Activated naive CD4-positive, alpha-beta T cell treated with anti-CD3 and anti-CD28 coated beads, Interleukin-2, amount 10 ng/mL, durations not matched to agents 7 days and 5 days (primary cell): Measurements from ENCODE around the gene TMCC1.
A peak's percentile ranks its signal among the peaks of the same experiment; 100 is the strongest.
"Not testable (repeated sequence)": the region's sequence is repeated elsewhere in the genome, so short reads cannot be mapped to it uniquely, and the experiment has no call there.

Experiments used
- CTCF ChIA-PET: fragments of 350-600 bp; sonication (Branson Sonifier 250); formaldehyde crosslinking; loops from one replicate; lab custom pipeline; 2021; ENCODE audit warnings: antibody characterized with exemption; lab: Charles Lee
- DNase-seq: peaks from one replicate; pipeline ENCODE4 v3.0.0-alpha.2; 2020
- H3K27ac Mint-ChIP-seq: one replicate; pipeline ENCODE4 v1.8.0; 2021; ENCODE audit warnings: mild to moderate bottlenecking, moderate library complexity, mixed read lengths
- H3K27me3 Mint-ChIP-seq: one replicate; pipeline ENCODE4 v1.8.0; 2021; ENCODE audit warnings: mild to moderate bottlenecking, mixed read lengths
- H3K36me3 Mint-ChIP-seq: one replicate; pipeline ENCODE4 v1.8.0; 2021; ENCODE audit warnings: mixed read lengths
- H3K4me1 Mint-ChIP-seq: one replicate; pipeline ENCODE4 v1.8.0; 2021; ENCODE audit warnings: mixed read lengths
- H3K4me3 Mint-ChIP-seq: one replicate; pipeline ENCODE4 v1.8.0; 2021; ENCODE audit warnings: mild to moderate bottlenecking, moderate library complexity, mixed read lengths
- H3K9me3 Mint-ChIP-seq: one replicate; pipeline ENCODE4 v1.8.0; 2021; ENCODE audit warnings: mixed read lengths

TMCC1 gene

GRCh38 chr3:129837065-129837642 lies 56.4 kb downstream of the TMCC1 start:
- no peak overlapping the region for H3K27ac Mint-ChIP-seq
- no peaks in the 10 kb centered on the region for H3K4me1 Mint-ChIP-seq
- peaks cover 5% of the 10 kb centered on the region for H3K9me3 Mint-ChIP-seq
- no peaks in the 10 kb centered on the region for H3K27me3 Mint-ChIP-seq
- DNase-seq = no peak
- H3K4me3 Mint-ChIP-seq = no peak overlapping the region
- peaks cover 6% of the 10 kb centered on the region for H3K36me3 Mint-ChIP-seq
- CTCF ChIA-PET = interaction anchor here (0.6 kb wide), 1 partner anchor 10 kb away, joined by 3 read pairs; no protein-coding TSS in a partner anchor

GRCh38 chr3:129836381-129837064 lies 57.0 kb downstream of the TMCC1 start:
- no peaks in the 10 kb centered on the region for H3K27me3 Mint-ChIP-seq
- peaks cover 6% of the 10 kb centered on the region for H3K36me3 Mint-ChIP-seq
- H3K27ac Mint-ChIP-seq = no peak overlapping the region
- no peak overlapping the region for H3K4me3 Mint-ChIP-seq
- DNase-seq = no peak
- CTCF ChIA-PET = no interaction called here
- peaks cover 5% of the 10 kb centered on the region for H3K9me3 Mint-ChIP-seq
- no peaks in the 10 kb centered on the region for H3K4me1 Mint-ChIP-seq

GRCh38 chr3:129835198-129835597 lies 58.3 kb downstream of the TMCC1 start:
- Mint-ChIP-seq H3K4me3 (no peak overlapping the region), H3K9me3 (no peaks in the 10 kb centered on the region), H3K27ac (no peak overlapping the region), H3K36me3 (no peaks in the 10 kb centered on the region), H3K4me1 (no peaks in the 10 kb centered on the region), H3K27me3 (no peaks in the 10 kb centered on the region)
- CTCF ChIA-PET = no interaction called here
- no peak for DNase-seq

GRCh38 chr3:129834580-129834979 lies 58.9 kb downstream of the TMCC1 start:
- H3K4me1 Mint-ChIP-seq = no peaks in the 10 kb centered on the region
- H3K9me3 Mint-ChIP-seq = no peaks in the 10 kb centered on the region
- CTCF ChIA-PET = no interaction called here
- no peak overlapping the region for H3K27ac Mint-ChIP-seq
- no peak overlapping the region for H3K4me3 Mint-ChIP-seq
- H3K36me3 Mint-ChIP-seq = no peaks in the 10 kb centered on the region
- DNase-seq = no peak
- no peaks in the 10 kb centered on the region for H3K27me3 Mint-ChIP-seq

- not testable (repeated sequence) for DNase-seq, H3K27me3 Mint-ChIP-seq, H3K36me3 Mint-ChIP-seq, H3K27ac Mint-ChIP-seq, H3K4me3 Mint-ChIP-seq, H3K9me3 Mint-ChIP-seq
- peaks cover 12% of the 10 kb centered on the region for H3K4me1 Mint-ChIP-seq
- CTCF ChIA-PET = interaction anchor here (0.7 to 1.9 kb wide), 4 partner anchors 183 to 449 kb away, joined by 3 to 6 read pairs (median 4); no protein-coding TSS in a partner anchor
These were observed 61.6 kb downstream of the TMCC1 start for GRCh38 chr3:129831942-129832341.

GRCh38 chr3:129831503-129831902 lies 62.0 kb downstream of the TMCC1 start:
- H3K27ac Mint-ChIP-seq = no peak overlapping the region
- H3K36me3 Mint-ChIP-seq = peaks cover 1% of the 10 kb centered on the region
- no peaks in the 10 kb centered on the region for H3K27me3 Mint-ChIP-seq
- peaks cover 16% of the 10 kb centered on the region for H3K4me1 Mint-ChIP-seq
- no peak overlapping the region for H3K4me3 Mint-ChIP-seq
- DNase-seq = no peak
- CTCF ChIA-PET = interaction anchor here (0.7 to 7.6 kb wide), 5 partner anchors 183 to 448 kb away, joined by 3 to 39 read pairs (median 5); no protein-coding TSS in a partner anchor
- no peaks in the 10 kb centered on the region for H3K9me3 Mint-ChIP-seq

GRCh38 chr3:129829640-129830039 lies 63.9 kb downstream of the TMCC1 start:
- H3K27ac Mint-ChIP-seq = no peak overlapping the region
- H3K9me3 Mint-ChIP-seq = no peaks in the 10 kb centered on the region

GRCh38 chr3:129827765-129828164 lies 65.7 kb downstream of the TMCC1 start:
- CTCF ChIA-PET = interaction anchor here (1.0 to 7.6 kb wide), 6 partner anchors 10 to 336 kb away, joined by 3 to 39 read pairs (median 4); no protein-coding TSS in a partner anchor
- peaks cover 16% of the 10 kb centered on the region for H3K4me1 Mint-ChIP-seq
- DNase-seq = peak; percentile 57
- H3K9me3 Mint-ChIP-seq = no peaks in the 10 kb centered on the region
- peak overlapping the region; percentile 78 for H3K27ac Mint-ChIP-seq
- no peak overlapping the region for H3K4me3 Mint-ChIP-seq
- H3K27me3 Mint-ChIP-seq = no peaks in the 10 kb centered on the region
- H3K36me3 Mint-ChIP-seq = peaks cover 1% of the 10 kb centered on the region

More at GRCh38 chr3:129829640-129830039, 63.9 kb downstream of the TMCC1 start:
- H3K4me1 Mint-ChIP-seq = peaks cover 16% of the 10 kb centered on the region
- no peak overlapping the region for H3K4me3 Mint-ChIP-seq
- CTCF ChIA-PET = interaction anchor here (0.6 to 7.6 kb wide), 7 partner anchors 38 to 338 kb away, joined by 3 to 39 read pairs (median 5); no protein-coding TSS in a partner anchor
- DNase-seq = peak; percentile 45
- peaks cover 1% of the 10 kb centered on the region for H3K36me3 Mint-ChIP-seq
- no peaks in the 10 kb centered on the region for H3K27me3 Mint-ChIP-seq

- no peak overlapping the region for H3K4me3 Mint-ChIP-seq
- H3K27ac Mint-ChIP-seq = no peak overlapping the region
- H3K36me3 Mint-ChIP-seq = peaks cover 3% of the 10 kb centered on the region
- peaks cover 16% of the 10 kb centered on the region for H3K4me1 Mint-ChIP-seq
- H3K9me3 Mint-ChIP-seq = no peaks in the 10 kb centered on the region
- DNase-seq = peak; percentile 52
- CTCF ChIA-PET = interaction anchor here (0.6 to 7.6 kb wide), 12 partner anchors 15 to 442 kb away, joined by 3 to 39 read pairs (median 4); no protein-coding TSS in a partner anchor
- no peaks in the 10 kb centered on the region for H3K27me3 Mint-ChIP-seq
These were observed 68.5 kb downstream of the TMCC1 start for GRCh38 chr3:129824926-129825541.

GRCh38 chr3:129822679-129823078 lies 70.8 kb downstream of the TMCC1 start:
- no peak for DNase-seq
- no peaks in the 10 kb centered on the region for H3K9me3 Mint-ChIP-seq
- H3K27me3 Mint-ChIP-seq = no peaks in the 10 kb centered on the region
- no peak overlapping the region for H3K27ac Mint-ChIP-seq
- CTCF ChIA-PET = interaction anchor here (0.9 to 1.0 kb wide), 2 partner anchors 168 to 173 kb away, joined by 3 to 4 read pairs; no protein-coding TSS in a partner anchor
- H3K4me3 Mint-ChIP-seq = no peak overlapping the region
- peaks cover 6% of the 10 kb centered on the region for H3K36me3 Mint-ChIP-seq
- peaks cover 10% of the 10 kb centered on the region for H3K4me1 Mint-ChIP-seq

GRCh38 chr3:129822241-129822640 lies 71.3 kb downstream of the TMCC1 start:
- Mint-ChIP-seq H3K4me1 (peaks cover 5% of the 10 kb centered on the region), H3K4me3 (no peak overlapping the region), H3K36me3 (peaks cover 5% of the 10 kb centered on the region), H3K9me3 (no peaks in the 10 kb centered on the region), H3K27me3 (no peaks in the 10 kb centered on the region), H3K27ac (no peak overlapping the region)
- CTCF ChIA-PET = interaction anchor here (0.9 to 1.0 kb wide), 2 partner anchors 168 to 172 kb away, joined by 3 to 4 read pairs; no protein-coding TSS in a partner anchor
- DNase-seq = no peak

- Mint-ChIP-seq H3K4me1 (no peaks in the 10 kb centered on the region), H3K27me3 (no peaks in the 10 kb centered on the region), H3K27ac (no peak overlapping the region), H3K4me3 (no peak overlapping the region), H3K9me3 (no peaks in the 10 kb centered on the region), H3K36me3 (peaks cover 5% of the 10 kb centered on the region)
- CTCF ChIA-PET = interaction anchor here (0.6 to 0.7 kb wide), 2 partner anchors 8 to 338 kb away, joined by 3 read pairs; no protein-coding TSS in a partner anchor
- DNase-seq = no peak
These were observed 72.9 kb downstream of the TMCC1 start for GRCh38 chr3:129820587-129820986.

GRCh38 chr3:129812589-129812988 lies 80.9 kb downstream of the TMCC1 start:
- no peak overlapping the region for H3K4me3 Mint-ChIP-seq
- DNase-seq = no peak
- H3K9me3 Mint-ChIP-seq = peaks cover 2% of the 10 kb centered on the region
- H3K4me1 Mint-ChIP-seq = no peaks in the 10 kb centered on the region
- H3K27ac Mint-ChIP-seq = no peak overlapping the region
- H3K27me3 Mint-ChIP-seq = no peaks in the 10 kb centered on the region
- H3K36me3 Mint-ChIP-seq = no peaks in the 10 kb centered on the region
- CTCF ChIA-PET = interaction anchor here (0.5 kb wide), 1 partner anchor 8 kb away, joined by 3 read pairs; no protein-coding TSS in a partner anchor

GRCh38 chr3:129809297-129809696 lies 84.2 kb downstream of the TMCC1 start:
- Mint-ChIP-seq H3K4me1 (no peaks in the 10 kb centered on the region), H3K27me3 (no peaks in the 10 kb centered on the region), H3K27ac (no peak overlapping the region), H3K4me3 (no peak overlapping the region), H3K9me3 (peaks cover 1% of the 10 kb centered on the region), H3K36me3 (no peaks in the 10 kb centered on the region)
- CTCF ChIA-PET = interaction anchor here (2.1 kb wide), 1 partner anchor 16 kb away, joined by 9 read pairs; no protein-coding TSS in a partner anchor
- no peak for DNase-seq
